ENCODE measurements around the gene SIPA1L2. TPM values are rescaled to one million over a fixed set of nuclear protein-coding genes. Genes with fewer than 3 reads are reported as not detected.

Gene SIPA1L2
- total and polyA plus RNA-seq, 2 of the 4 experiments (the other 2 are of a cell fraction) = 7.1 to 13.4 TPM

DNA sequence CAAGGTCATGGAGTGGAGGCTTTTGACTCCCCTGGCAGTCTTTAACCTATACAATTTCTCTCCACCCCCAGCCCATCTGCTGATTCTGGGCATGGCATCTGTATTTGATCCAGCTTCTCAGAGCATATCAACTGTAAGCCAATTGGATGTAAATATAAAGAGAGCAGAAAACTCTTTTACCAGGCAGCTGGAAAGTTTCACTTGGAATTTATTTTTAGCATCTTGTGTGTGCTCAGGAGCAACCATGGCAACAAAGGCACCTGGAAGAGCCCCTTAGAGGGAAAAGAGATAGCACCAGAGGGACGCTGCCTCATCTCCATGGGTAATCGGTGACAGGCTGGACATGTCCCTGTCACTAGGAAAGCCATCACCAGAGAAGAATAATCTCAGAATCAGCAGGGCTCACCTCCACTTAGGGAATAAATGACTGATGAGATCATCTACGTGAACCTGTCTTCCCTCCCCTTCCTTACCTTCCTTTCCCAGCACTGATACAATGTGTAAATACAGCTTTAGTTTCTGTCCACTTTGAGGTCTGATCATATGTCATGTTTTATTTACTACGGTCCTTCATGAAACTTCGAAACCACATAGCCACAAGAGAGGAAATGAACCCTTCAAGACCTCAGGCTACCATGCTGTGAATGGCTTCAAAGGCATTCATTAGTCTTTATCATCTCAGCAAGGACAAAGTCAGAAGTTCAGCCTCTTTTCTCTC is 25.3 kb upstream of the SIPA1L2 start:
- Histone ChIP-seq H3K23ac (ENCODE audit: low read depth, low read length) (no peak overlapping the region), H3K4me3 (ENCODE audit: insufficient read depth, low read depth, low read length) (no peak overlapping the region), H2BK5ac (ENCODE audit: low read depth, low read length, poor library complexity, severe bottlenecking) (no peak overlapping the region), H2AK5ac (ENCODE audit: low read depth, low read length) (no peak overlapping the region), H2BK20ac (ENCODE audit: low read depth, low read length) (no peak overlapping the region), H3K27ac (ENCODE audit: insufficient read depth, low read length) (no peak overlapping the region), H3K79me1 (ENCODE audit: low read depth in 1 of 2, low read length in 2 of 2) (no peaks in the 10 kb centered on the region), H4K5ac (ENCODE audit: low read depth, low read length) (no peak overlapping the region), H4K8ac (ENCODE audit: low read depth in 2 of 2, low read length in 2 of 2) (no peak overlapping the region), H3K56ac (ENCODE audit: extremely low read depth, insufficient read depth, low read length) (no peak overlapping the region), H3K18ac (ENCODE audit: low read depth, low read length) (no peak overlapping the region), H3K27me3 (ENCODE audit: control insufficient read depth, insufficient read depth, low read length) (peaks cover 4% of the 10 kb centered on the region), H4K91ac (ENCODE audit: insufficient read depth, low read depth, low read length) (no peak overlapping the region), H3K9me1 (ENCODE audit: insufficient read depth, low read length) (no peaks in the 10 kb centered on the region), H3K9ac (ENCODE audit: low read depth, low read length) (no peak overlapping the region), H4K20me1 (ENCODE audit: insufficient read depth, low read length) (no peaks in the 10 kb centered on the region), H3K36me3 (ENCODE audit: control insufficient read depth, insufficient read depth, low read length) (no peaks in the 10 kb centered on the region), H2BK15ac (ENCODE audit: low read depth, low read length) (no peak overlapping the region), H3K4ac (ENCODE audit: low read depth, low read length) (no peak overlapping the region), H3K4me2 (ENCODE audit: low read depth, low read length) (no peak overlapping the region), H2AFZ (replicated peaks; ENCODE audit: low read length, poor library complexity) (no peak overlapping the region), H3K14ac (replicated peaks; ENCODE audit: low read depth, low read length) (no peak overlapping the region), H2BK120ac (ENCODE audit: low read depth, low read length) (no peak overlapping the region), H3K4me1 (ENCODE audit: control insufficient read depth, insufficient read depth, low read length) (no peaks in the 10 kb centered on the region), H3K9me3 (ENCODE audit: control insufficient read depth, insufficient read depth, low read length) (no peaks in the 10 kb centered on the region), H2AK9ac (replicated peaks; ENCODE audit: low read depth, low read length, poor library complexity) (no peak overlapping the region)
- ATAC-seq (ENCODE audit: low read depth) (no peak), DNase-seq (no peak)
- BruUV-seq (replicated peaks) = no TSS peak
- no CpG with 5 or more reads among the region's 5 CpGs for WGBS, 2 experiments (ENCODE audit: extremely low coverage in 2 of 2, insufficient read length in 1 of 2)
- TF ChIP-seq MAFK (IDR thresholded peaks at IDR 0.05; ENCODE audit: low read depth, low read length) (no peak), NFE2L2 (IDR thresholded peaks at IDR 0.05; ENCODE audit: low read depth, low read length) (no peak), CHD1 (IDR thresholded peaks at IDR 0.05; ENCODE audit: low read depth, low read length) (no peak), MXI1 (IDR thresholded peaks at IDR 0.05; ENCODE audit: borderline replicate concordance, low read depth, low read length) (no peak), RAD21 (IDR thresholded peaks at IDR 0.05; ENCODE audit: low read length) (no peak), POLR2A (IDR thresholded peaks at IDR 0.05; ENCODE audit: low read depth, low read length) (no peak), BHLHE40 (IDR thresholded peaks at IDR 0.05; ENCODE audit: low read depth, low read length) (no peak), RCOR1 (IDR thresholded peaks at IDR 0.05; ENCODE audit: insufficient replicate concordance, low read length) (no peak), SMC3 (IDR thresholded peaks at IDR 0.05; ENCODE audit: low read depth, low read length) (no peak), RFX5 (IDR thresholded peaks at IDR 0.05; ENCODE audit: low read depth, low read length) (no peak), FOS (IDR thresholded peaks at IDR 0.05; ENCODE audit: low read depth, low read length) (no peak), MAZ (IDR thresholded peaks at IDR 0.05; ENCODE audit: borderline replicate concordance, low read depth, low read length) (no peak), CEBPB (IDR thresholded peaks at IDR 0.05; ENCODE audit: low read depth, low read length) (no peak)
- TF ChIP-seq, protein P1, sequence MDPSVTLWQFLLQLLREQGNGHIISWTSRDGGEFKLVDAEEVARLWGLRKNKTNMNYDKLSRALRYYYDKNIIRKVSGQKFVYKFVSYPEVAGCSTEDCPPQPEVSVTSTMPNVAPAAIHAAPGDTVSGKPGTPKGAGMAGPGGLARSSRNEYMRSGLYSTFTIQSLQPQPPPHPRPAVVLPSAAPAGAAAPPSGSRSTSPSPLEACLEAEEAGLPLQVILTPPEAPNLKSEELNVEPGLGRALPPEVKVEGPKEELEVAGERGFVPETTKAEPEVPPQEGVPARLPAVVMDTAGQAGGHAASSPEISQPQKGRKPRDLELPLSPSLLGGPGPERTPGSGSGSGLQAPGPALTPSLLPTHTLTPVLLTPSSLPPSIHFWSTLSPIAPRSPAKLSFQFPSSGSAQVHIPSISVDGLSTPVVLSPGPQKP (IDR thresholded peaks at IDR 0.05; ENCODE audit: borderline replicate concordance, low read depth, low read length) = no peak
- TF ChIP-seq, protein P2, sequence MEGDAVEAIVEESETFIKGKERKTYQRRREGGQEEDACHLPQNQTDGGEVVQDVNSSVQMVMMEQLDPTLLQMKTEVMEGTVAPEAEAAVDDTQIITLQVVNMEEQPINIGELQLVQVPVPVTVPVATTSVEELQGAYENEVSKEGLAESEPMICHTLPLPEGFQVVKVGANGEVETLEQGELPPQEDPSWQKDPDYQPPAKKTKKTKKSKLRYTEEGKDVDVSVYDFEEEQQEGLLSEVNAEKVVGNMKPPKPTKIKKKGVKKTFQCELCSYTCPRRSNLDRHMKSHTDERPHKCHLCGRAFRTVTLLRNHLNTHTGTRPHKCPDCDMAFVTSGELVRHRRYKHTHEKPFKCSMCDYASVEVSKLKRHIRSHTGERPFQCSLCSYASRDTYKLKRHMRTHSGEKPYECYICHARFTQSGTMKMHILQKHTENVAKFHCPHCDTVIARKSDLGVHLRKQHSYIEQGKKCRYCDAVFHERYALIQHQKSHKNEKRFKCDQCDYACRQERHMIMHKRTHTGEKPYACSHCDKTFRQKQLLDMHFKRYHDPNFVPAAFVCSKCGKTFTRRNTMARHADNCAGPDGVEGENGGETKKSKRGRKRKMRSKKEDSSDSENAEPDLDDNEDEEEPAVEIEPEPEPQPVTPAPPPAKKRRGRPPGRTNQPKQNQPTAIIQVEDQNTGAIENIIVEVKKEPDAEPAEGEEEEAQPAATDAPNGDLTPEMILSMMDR (conservative IDR thresholded peaks at IDR 0.05; ENCODE audit: low read depth, low read length) = no peak
- TF ChIP-seq, protein P3, sequence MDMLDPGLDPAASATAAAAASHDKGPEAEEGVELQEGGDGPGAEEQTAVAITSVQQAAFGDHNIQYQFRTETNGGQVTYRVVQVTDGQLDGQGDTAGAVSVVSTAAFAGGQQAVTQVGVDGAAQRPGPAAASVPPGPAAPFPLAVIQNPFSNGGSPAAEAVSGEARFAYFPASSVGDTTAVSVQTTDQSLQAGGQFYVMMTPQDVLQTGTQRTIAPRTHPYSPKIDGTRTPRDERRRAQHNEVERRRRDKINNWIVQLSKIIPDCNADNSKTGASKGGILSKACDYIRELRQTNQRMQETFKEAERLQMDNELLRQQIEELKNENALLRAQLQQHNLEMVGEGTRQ (IDR thresholded peaks at IDR 0.05; ENCODE audit: low read depth, low read length) = no peak
- intact Hi-C loops (cut with micrococcal nuclease) (no loop called here), in situ Hi-C loops (cut with MboI; ENCODE audit: low sequenced_read_pairs) (no loop called here), dilution Hi-C loops (cut with HindIII; ENCODE audit: low sequenced_read_pairs, unreplicated experiment) (no loop called here)
- CTCF ChIA-PET = no interaction called here
- POLR2A ChIA-PET (ENCODE audit: unreplicated experiment) = no interaction called here

Data from IMR-90 (cell line).